HG03064 (cell line): ENCODE measurements around the gene TNFAIP3.
"Not testable (repeated sequence)": the region's sequence is repeated elsewhere in the genome, so short reads cannot be mapped to it uniquely, and the experiment has no call there.

Source experiments
- ATAC-seq: cut with Tn5 transposase; IDR thresholded peaks from one replicate; pipeline ENCODE4 v1.9.1; 2021; ENCODE audit warnings: low read depth; ENCODE audit not compliant: unreplicated experiment

TNFAIP3 gene

GRCh38 chr6:137877113-137877512 lies 10.1 kb downstream of the TNFAIP3 start:
- no peak for ATAC-seq

GRCh38 chr6:137877606-137878005 lies 10.5 kb downstream of the TNFAIP3 start:
- no peak for ATAC-seq

- no peak for ATAC-seq
These were observed 11.0 kb downstream of the TNFAIP3 start for GRCh38 chr6:137878029-137878428.

- ATAC-seq, result no peak
These were observed 11.6 kb downstream of the TNFAIP3 start for GRCh38 chr6:137878486-137879285.

- no peak for ATAC-seq
These were observed 12.2 kb downstream of the TNFAIP3 start for GRCh38 chr6:137879299-137879698.

GRCh38 chr6:137879885-137880745 lies 13.1 kb downstream of the TNFAIP3 start:
- no peak for ATAC-seq

- no peak for ATAC-seq
These were observed 13.9 kb downstream of the TNFAIP3 start for GRCh38 chr6:137880746-137881521.

GRCh38 chr6:137881522-137881886 lies 14.4 kb downstream of the TNFAIP3 start:
- ATAC-seq, result no peak

GRCh38 chr6:137882225-137882961 lies 15.3 kb downstream of the TNFAIP3 start:
- no peak for ATAC-seq

- ATAC-seq, result no peak
These were observed 16.5 kb downstream of the TNFAIP3 start for GRCh38 chr6:137883400-137884148.

- no peak for ATAC-seq
These were observed 17.3 kb downstream of the TNFAIP3 start for GRCh38 chr6:137884149-137884909.

- not testable (repeated sequence) for ATAC-seq
These were observed 17.8 kb downstream of the TNFAIP3 start for GRCh38 chr6:137884910-137885229.

GRCh38 chr6:137886226-137886625 lies 19.2 kb downstream of the TNFAIP3 start:
- ATAC-seq, result not testable (repeated sequence)

GRCh38 chr6:137890983-137891537 lies 24.0 kb downstream of the TNFAIP3 start:
- ATAC-seq, result no peak

- no peak for ATAC-seq
These were observed 25.2 kb downstream of the TNFAIP3 start for GRCh38 chr6:137892271-137892708.

- ATAC-seq, result no peak
These were observed 26.1 kb downstream of the TNFAIP3 start for GRCh38 chr6:137893181-137893580.

GRCh38 chr6:137893726-137894125 lies 26.7 kb downstream of the TNFAIP3 start:
- ATAC-seq, result no peak

GRCh38 chr6:137894378-137894777 lies 27.3 kb downstream of the TNFAIP3 start:
- not testable (repeated sequence) for ATAC-seq
